Esophagus (tissue), 2 donors: ENCODE data around the gene PRMT3. TPM values are rescaled to one million over a fixed set of nuclear protein-coding genes. Genes with fewer than 3 reads are reported as not detected.

Experiments
- H3K27ac ChIP-seq, 2 donors: one replicate each; pipeline ENCODE4 v1.5.1; 2013; ENCODE audit warnings: low read depth in 2 of 2, mild to moderate bottlenecking in 2 of 2, inconsistent platforms in 1 of 2, low read length in 1 of 2, moderate library complexity in 1 of 2
- H3K27me3 ChIP-seq, 2 donors: one replicate each; pipeline ENCODE4 v1.6.1; 2013; ENCODE audit warnings: low read length in 2 of 2, control low read depth in 1 of 2, mild to moderate bottlenecking in 1 of 2; ENCODE audit not compliant: insufficient read depth in 2 of 2, control insufficient read depth in 1 of 2
- H3K36me3 ChIP-seq, 2 donors: one replicate each; pipeline ENCODE4 v1.6.1; 2013; ENCODE audit warnings: low read length in 1 of 2; ENCODE audit not compliant: control insufficient read depth in 2 of 2, insufficient read depth in 2 of 2
- H3K4me1 ChIP-seq, 2 donors: one replicate each; pipeline ENCODE4 v1.6.1; 2013; ENCODE audit warnings: low read length in 1 of 2; ENCODE audit not compliant: control insufficient read depth in 2 of 2, insufficient read depth in 2 of 2
- H3K4me3 ChIP-seq, 2 donors: one replicate each; pipeline ENCODE4 v1.5.1; 2013; ENCODE audit warnings: low read length in 2 of 2, mild to moderate bottlenecking in 2 of 2, low read depth in 1 of 2, moderate library complexity in 1 of 2
- H3K9me3 ChIP-seq, 2 donors: one replicate each; pipeline ENCODE4 v1.6.1; 2013; ENCODE audit warnings: mild to moderate bottlenecking in 2 of 2, low read depth in 1 of 2, low read length in 1 of 2, moderate library complexity in 1 of 2; ENCODE audit not compliant: control insufficient read depth in 2 of 2, insufficient read depth in 1 of 2
- WGBS, 2 donors: extraction: QIAGEN DNeasy Blood & Tissue Kit; methylation state at CpG; one replicate each; pipeline ENCODE4 v1.1.7; 2013; 5-methylcytosine and 5-hydroxymethylcytosine counted together
- polyA plus RNA-seq, 2 donors: library from polyadenylated mRNA; stranded (reverse); fragments of 200-250 nt; gene quantifications; one replicate each; pipeline ENCODE4 v1.2.3, GENCODE V29; 2013
- donor health status: healthy with polysubstance abuse.
- donor health status: Bipolar disorder and iron deficiency.

PRMT3 gene
- polyA plus RNA-seq, 2 donors = 9.2 to 9.9 TPM

GRCh38 chr11:20406484-20406883 lies 19.0 kb downstream of the PRMT3 start:
- Histone ChIP-seq H3K27ac (no peak overlapping the region), H3K4me1 (no peaks in the 10 kb centered on the region), H3K27me3 (no peaks in the 10 kb centered on the region), H3K9me3 (no peaks in the 10 kb centered on the region), H3K36me3 (peaks cover 0 to 2% of the 10 kb centered on the region in 2 donors), H3K4me3 (no peak overlapping the region)

DNA sequence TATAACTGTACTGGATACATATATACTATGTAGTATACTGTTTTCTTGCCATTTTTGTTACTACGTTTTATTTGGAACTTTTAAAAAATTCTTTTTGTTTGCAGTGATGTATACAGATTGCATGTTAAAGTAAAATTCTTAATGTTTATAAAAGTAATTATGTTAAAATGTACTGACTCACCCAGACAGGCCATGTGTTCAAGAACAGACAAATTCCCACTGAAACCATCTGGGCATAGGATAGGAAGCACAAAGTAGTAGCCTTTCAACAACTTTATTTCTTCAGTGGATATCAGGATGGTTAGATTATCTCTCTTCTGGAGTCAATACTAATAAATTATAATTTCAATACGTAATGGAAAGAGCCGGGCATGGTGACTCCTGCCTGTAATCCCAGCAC lies 19.8 kb downstream of the PRMT3 start:
- H3K27me3 ChIP-seq = no peaks in the 10 kb centered on the region
- H3K4me3 ChIP-seq = no peak overlapping the region
- H3K36me3 ChIP-seq = peaks cover 0 to 2% of the 10 kb centered on the region in 2 donors
- no peaks in the 10 kb centered on the region for H3K4me1 ChIP-seq
- H3K9me3 ChIP-seq = no peaks in the 10 kb centered on the region
- 65 to 70% methylated on average over 3 of the region's 3 CpGs for WGBS, 2 donors
- H3K27ac ChIP-seq = no peak overlapping the region

GRCh38 chr11:20415432-20415831 lies 27.9 kb downstream of the PRMT3 start:
- Histone ChIP-seq H3K27ac (no peak overlapping the region), H3K36me3 (no peaks in the 10 kb centered on the region)

GRCh38 chr11:20417771-20418170 lies 30.3 kb downstream of the PRMT3 start:
- WGBS, 2 donors = 71 to 73% methylated on average over 2 of the region's 2 CpGs
- H3K4me1 ChIP-seq = no peaks in the 10 kb centered on the region
- H3K27me3 ChIP-seq = no peaks in the 10 kb centered on the region
- no peak overlapping the region for H3K27ac ChIP-seq
- no peaks in the 10 kb centered on the region for H3K9me3 ChIP-seq
- H3K4me3 ChIP-seq = no peak overlapping the region
- no peaks in the 10 kb centered on the region for H3K36me3 ChIP-seq

More at GRCh38 chr11:20415432-20415831, 27.9 kb downstream of the PRMT3 start:
- Histone ChIP-seq H3K4me3 (no peak overlapping the region), H3K4me1 (no peaks in the 10 kb centered on the region), H3K9me3 (no peaks in the 10 kb centered on the region), H3K27me3 (no peaks in the 10 kb centered on the region)

GRCh38 chr11:20421946-20422345 lies 34.4 kb downstream of the PRMT3 start:
- no peaks in the 10 kb centered on the region for H3K36me3 ChIP-seq
- no peaks in the 10 kb centered on the region for H3K4me1 ChIP-seq
- no peaks in the 10 kb centered on the region for H3K27me3 ChIP-seq
- no peaks in the 10 kb centered on the region for H3K9me3 ChIP-seq
- WGBS, 2 donors = 71 to 92% methylated on average over 2 of the region's 2 CpGs
- H3K4me3 ChIP-seq = no peak overlapping the region
- H3K27ac ChIP-seq = no peak overlapping the region

GRCh38 chr11:20429216-20429615 lies 41.7 kb downstream of the PRMT3 start:
- Histone ChIP-seq H3K27ac (no peak overlapping the region), H3K36me3 (peaks cover 0 to 2% of the 10 kb centered on the region in 2 donors)
- WGBS, 2 donors = 92 to 96% methylated on average over 5 of the region's 5 CpGs

GRCh38 chr11:20438637-20439036 lies 51.1 kb downstream of the PRMT3 start:
- no peaks in the 10 kb centered on the region for H3K9me3 ChIP-seq
- no peak overlapping the region for H3K27ac ChIP-seq
- no peak overlapping the region for H3K4me3 ChIP-seq
- H3K36me3 ChIP-seq = peaks cover 0 to 5% of the 10 kb centered on the region in 2 donors
- H3K27me3 ChIP-seq = no peaks in the 10 kb centered on the region
- no peaks in the 10 kb centered on the region for H3K4me1 ChIP-seq
- WGBS, 2 donors = 95 to 97% methylated on average over 2 of the region's 2 CpGs

More at GRCh38 chr11:20429216-20429615, 41.7 kb downstream of the PRMT3 start:
- H3K9me3 ChIP-seq = no peaks in the 10 kb centered on the region
- no peaks in the 10 kb centered on the region for H3K4me1 ChIP-seq
- H3K27me3 ChIP-seq = no peaks in the 10 kb centered on the region
- no peak overlapping the region for H3K4me3 ChIP-seq

- Histone ChIP-seq H3K4me3 (no peak overlapping the region), H3K27ac (no peak overlapping the region), H3K9me3 (no peaks in the 10 kb centered on the region), H3K27me3 (no peaks in the 10 kb centered on the region), H3K4me1 (no peaks in the 10 kb centered on the region), H3K36me3 (no peaks in the 10 kb centered on the region)
- 78% methylated on average over 3 of the region's 3 CpGs for WGBS, 2 donors
These were observed 56.1 kb downstream of the PRMT3 start for GRCh38 chr11:20443596-20443995.

GRCh38 chr11:20444535-20444934 lies 57.0 kb downstream of the PRMT3 start:
- 92 to 93% methylated on average over 1 of the region's 1 CpG for WGBS, 2 donors
- Histone ChIP-seq H3K4me3 (no peak overlapping the region), H3K27ac (no peak overlapping the region), H3K36me3 (no peaks in the 10 kb centered on the region), H3K4me1 (no peaks in the 10 kb centered on the region), H3K9me3 (no peaks in the 10 kb centered on the region), H3K27me3 (no peaks in the 10 kb centered on the region)

- Histone ChIP-seq H3K9me3 (no peaks in the 10 kb centered on the region), H3K4me3 (no peak overlapping the region), H3K4me1 (no peaks in the 10 kb centered on the region), H3K27me3 (no peaks in the 10 kb centered on the region), H3K36me3 (no peaks in the 10 kb centered on the region), H3K27ac (no peak overlapping the region)
- 83 to 96% methylated on average over 4 of the region's 4 CpGs for WGBS, 2 donors
These were observed 61.3 kb downstream of the PRMT3 start for GRCh38 chr11:20448834-20449233.
